B cell (primary cell): ENCODE measurements around the gene REST. TPM values are rescaled to one million over a fixed set of nuclear protein-coding genes. Genes with fewer than 3 reads are reported as not detected.

Source experiments
- ATAC-seq: fragments of 200-7000 bp; cut with Tn5 transposase; one replicate; pipeline ENCODE4 v1.10.0; 2021; ENCODE audit warnings: low read depth, mild to moderate bottlenecking, moderate number of reproducible peaks, moderate library complexity
- CTCF ChIA-PET: fragments of 350-600 bp; sonication (Branson Sonifier 250); formaldehyde crosslinking; loops from one replicate; lab custom pipeline; 2021; ENCODE audit warnings: antibody characterized with exemption, inconsistent platforms; lab: Charles Lee
- POLR2A ChIA-PET: fragments of 350-600 bp; sonication (Branson Sonifier 250); formaldehyde crosslinking; loops from one replicate; lab custom pipeline; 2021; ENCODE audit warnings: antibody characterized with exemption; lab: Charles Lee
- DNase-seq: peaks from one replicate; pipeline ENCODE4 v3.0.0; 2013
- H2AFZ ChIP-seq: 2 replicates; pipeline ENCODE4 v1.6.1; 2012; ENCODE audit warnings: mild to moderate bottlenecking, low read depth, low read length; ENCODE audit not compliant: insufficient read depth, poor library complexity, severe bottlenecking
- H3K27ac ChIP-seq, 2 donors: 1 replicate in 1 of 2; 2 replicates in 1 of 2; pipeline ENCODE4 v1.5.1; 2012 to 2013; ENCODE audit warnings: low read length in 2 of 2, mild to moderate bottlenecking in 2 of 2, moderate library complexity in 1 of 2
- H3K27me3 ChIP-seq, 4 experiments: fragments of 200-600 bp in 1 of 4; sonication (generic) in 1 of 4; replicated peaks in 1 of 4; 1 replicate in 2 of 4; 2 replicates in 2 of 4; pipeline versions ENCODE4 v1.6.1 to v1.7.0; 2013 to 2016; ENCODE audit warnings: low read length in 3 of 4, mild to moderate bottlenecking in 2 of 4, mixed read lengths in 1 of 4, moderate library complexity in 1 of 4; ENCODE audit not compliant: insufficient read depth in 4 of 4, control insufficient read depth in 3 of 4; ENCODE audit errors: control extremely low read depth in 1 of 4
- H3K36me3 ChIP-seq, 2 experiments: replicated peaks in 1 of 2; 1 replicate in 1 of 2; 2 replicates in 1 of 2; pipeline versions ENCODE4 v1.6.1 to v1.7.1; 2013; ENCODE audit warnings: low read length in 1 of 2; ENCODE audit not compliant: insufficient read depth in 2 of 2, control insufficient read depth in 1 of 2; ENCODE audit errors: control extremely low read depth in 1 of 2, extremely low read depth in 1 of 2
- H3K4me1 ChIP-seq, 2 donors: fragments of 200-600 bp in 1 of 2; sonication (generic) in 1 of 2; 1 replicate in 1 of 2; 2 replicates in 1 of 2; pipeline versions ENCODE4 v1.5.1 to v1.6.1; 2013 to 2017; ENCODE audit warnings: low read length in 2 of 2; ENCODE audit not compliant: control insufficient read depth in 2 of 2, insufficient read depth in 2 of 2
- H3K4me2 ChIP-seq: replicated peaks from 2 replicates; pipeline ENCODE3; 2012; ENCODE audit warnings: mild to moderate bottlenecking, low read depth, low read length; ENCODE audit not compliant: poor library complexity, severe bottlenecking
- H3K4me3 ChIP-seq, 5 experiments: fragments of 200-600 bp in 1 of 5; sonication (generic) in 1 of 5; 1 replicate in 3 of 5; 2 replicates in 2 of 5; pipeline versions ENCODE4 v1.5.1 to v1.7.0; 2011 to 2016; ENCODE audit warnings: low read length in 4 of 5, mild to moderate bottlenecking in 4 of 5, low read depth in 2 of 5, control low read depth in 1 of 5, moderate library complexity in 1 of 5; ENCODE audit not compliant: insufficient read depth in 1 of 5; ENCODE audit errors: control extremely low read depth in 1 of 5, extremely low read depth in 1 of 5
- H3K79me2 ChIP-seq: fragments of 200-600 bp; sonication (generic); one replicate; pipeline ENCODE4 v1.6.0; 2016; ENCODE audit warnings: low read length; ENCODE audit not compliant: control insufficient read depth, insufficient read depth
- H3K9ac ChIP-seq: fragments of 200-600 bp; sonication (generic); 2 replicates; pipeline ENCODE4 v1.6.1; 2017; ENCODE audit warnings: mild to moderate bottlenecking, low read length, moderate library complexity
- H3K9me3 ChIP-seq, 3 donors: one replicate each; pipeline versions ENCODE4 v1.6.1 to v1.7.1; 2013; ENCODE audit warnings: low read length in 2 of 3; ENCODE audit not compliant: control insufficient read depth in 2 of 3, insufficient read depth in 1 of 3; ENCODE audit errors: control extremely low read depth in 1 of 3
- H4K20me1 ChIP-seq: 2 replicates; pipeline ENCODE4 v1.6.0; 2012; ENCODE audit warnings: mild to moderate bottlenecking, low read length; ENCODE audit not compliant: insufficient read depth, control insufficient read depth, poor library complexity, severe bottlenecking
- H3K27ac Mint-ChIP-seq: one replicate; pipeline ENCODE4 v1.8.0; 2021; ENCODE audit warnings: mixed read lengths
- H3K27me3 Mint-ChIP-seq: one replicate; pipeline ENCODE4 v1.8.0; 2021; ENCODE audit warnings: mixed read lengths
- H3K4me1 Mint-ChIP-seq: one replicate; pipeline ENCODE4 v1.8.0; 2021; ENCODE audit warnings: mixed read lengths
- H3K4me3 Mint-ChIP-seq: one replicate; pipeline ENCODE4 v1.8.0; 2021; ENCODE audit warnings: mixed read lengths
- H3K9me3 Mint-ChIP-seq: one replicate; pipeline ENCODE4 v1.8.0; 2022; ENCODE audit warnings: mixed read lengths; ENCODE audit not compliant: insufficient read depth
- CTCF ChIP-seq: fragments of 200-600 bp; IDR thresholded peaks from one replicate; pipeline ENCODE4 v1.8.0; 2022; ENCODE audit warnings: antibody characterized with exemption, mild to moderate bottlenecking
- EZH2 ChIP-seq: IDR thresholded peaks from 2 replicates; pipeline ENCODE4 v1.6.1; 2012; ENCODE audit warnings: borderline replicate concordance, low read depth, mild to moderate bottlenecking, moderate library complexity, low read length; ENCODE audit not compliant: insufficient read depth, poor library complexity, severe bottlenecking
- WGBS: methylation state at CpG from one replicate; pipeline ENCODE4 v1.1.5; 2013; ENCODE audit warnings: missing lambda C conversion rate; ENCODE audit not compliant: insufficient coverage; 5-methylcytosine and 5-hydroxymethylcytosine counted together
- intact Hi-C: fragments of 100-400 bp; cut with micrococcal nuclease; formaldehyde crosslinking; loops from one replicate; pipeline ENCODE4 v1.10.0; 2022
- polyA plus RNA-seq: library from polyadenylated mRNA; depleted of rRNA; stranded (reverse); fragments of >200 nt; gene quantifications from 2 replicates; pipeline ENCODE4 v1.2.3, GENCODE V29; 2012
- total RNA-seq, 2 donors: library from RNA; stranded (reverse); fragments of 120-200 nt in 1 of 2; gene quantifications; 1 replicate in 1 of 2; 2 replicates in 1 of 2; pipeline versions ENCODE4 v1.2.3 to v1.2.4, GENCODE V29; 2013 to 2022

The REST gene
- total and polyA plus RNA-seq, 2 donors (not counting 1 experiment from before 2014, with no cell fraction given): 6.2 to 59.4 TPM

GRCh38 chr4:56902703-56903102 lies 5.0 kb upstream of the REST start:
- H3K9me3 ChIP-seq: no peaks in the 10 kb centered on the region
- H3K27me3 ChIP-seq: no peaks in the 10 kb centered on the region
- TF ChIP-seq EZH2 (no peak), CTCF (no peak)
- H3K27ac ChIP-seq: no peak overlapping the region
- ChIA-PET POLR2A (no interaction called here), CTCF (no interaction called here)
- Mint-ChIP-seq H3K4me1 (peaks cover 12% of the 10 kb centered on the region), H3K4me3 (no peak overlapping the region), H3K9me3 (no peaks in the 10 kb centered on the region), H3K27me3 (peaks cover 3% of the 10 kb centered on the region), H3K27ac (no peak overlapping the region)
- peaks cover 5 to 12% of the 10 kb centered on the region in 2 donors for H3K4me1 ChIP-seq
- intact Hi-C loops: no loop called here
- no peaks in the 10 kb centered on the region for H4K20me1 ChIP-seq
- no peak overlapping the region for H3K4me3 ChIP-seq
- no peaks in the 10 kb centered on the region for H3K36me3 ChIP-seq
- no peak overlapping the region for H2AFZ ChIP-seq
- WGBS: no CpG with 5 or more reads among the region's 3 CpGs
- H3K9ac ChIP-seq: no peak overlapping the region
- no peak for DNase-seq
- no peaks in the 10 kb centered on the region for H3K79me2 ChIP-seq
- ATAC-seq: no peak
- H3K4me2 ChIP-seq: no peak overlapping the region

GRCh38 chr4:56905796-56906195 lies 1.9 kb upstream of the REST start:
- no peak overlapping the region for H3K9ac ChIP-seq
- H3K79me2 ChIP-seq: peaks cover 7% of the 10 kb centered on the region
- POLR2A ChIA-PET: no interaction called here
- no peaks in the 10 kb centered on the region for H3K9me3 ChIP-seq
- DNase-seq: no peak
- H3K4me1 Mint-ChIP-seq: peaks cover 29% of the 10 kb centered on the region
- H3K4me3 ChIP-seq: no peak overlapping the region
- H3K36me3 ChIP-seq: no peaks in the 10 kb centered on the region
- H3K27ac ChIP-seq: no peak overlapping the region
- intact Hi-C loops: loop anchor here (5.0 kb wide), 3 partner anchors 103 to 1508 kb away; partner anchors contain the start of genes CLOCK and TMEM165
- no peak overlapping the region for H2AFZ ChIP-seq
- H3K4me2 ChIP-seq: no peak overlapping the region
- no CpG with 5 or more reads among the region's 1 CpG for WGBS
- peaks cover 13% of the 10 kb centered on the region for H4K20me1 ChIP-seq
- no peak overlapping the region for H3K27ac Mint-ChIP-seq
- H3K27me3 Mint-ChIP-seq: peaks cover 3% of the 10 kb centered on the region
- TF ChIP-seq EZH2 (no peak), CTCF (no peak)
- no peaks in the 10 kb centered on the region for H3K9me3 Mint-ChIP-seq
- no peak for ATAC-seq
- H3K4me3 Mint-ChIP-seq: no peak overlapping the region
- H3K4me1 ChIP-seq: peaks cover 17 to 26% of the 10 kb centered on the region in 2 donors
- CTCF ChIA-PET: interaction anchor here (0.7 to 2.4 kb wide), 2 partner anchors 70 to 73 kb away, joined by 3 to 12 read pairs; partner anchors contain the start of genes NOA1 and POLR2B
- no peaks in the 10 kb centered on the region for H3K27me3 ChIP-seq
